HG03280 (cell line): Measurements from ENCODE around the gene PFKL.
"Not testable (repeated sequence)": the region's sequence is repeated elsewhere in the genome, so short reads cannot be mapped to it uniquely, and the experiment has no call there.

ENCODE experiments used
- ATAC-seq: cut with Tn5 transposase; IDR thresholded peaks from one replicate; pipeline ENCODE4 v1.9.1; 2021; ENCODE audit warnings: mild to moderate bottlenecking, moderate library complexity; ENCODE audit not compliant: unreplicated experiment

Gene PFKL

GRCh38 chr21:44354775-44355771, 55.2 kb downstream of the PFKL start:
- no peak for ATAC-seq

GRCh38 chr21:44356160-44356559, 56.3 kb downstream of the PFKL start:
- no peak for ATAC-seq

- ATAC-seq, result no peak
Measured at GRCh38 chr21:44356636-44357035, 56.8 kb downstream of the PFKL start.

GRCh38 chr21:44357064-44357837, 57.4 kb downstream of the PFKL start:
- ATAC-seq, result no peak

- ATAC-seq, result no peak
Measured at GRCh38 chr21:44359396-44359795, 59.5 kb downstream of the PFKL start.

- no peak for ATAC-seq
Measured at GRCh38 chr21:44360159-44360558, 60.3 kb downstream of the PFKL start.

GRCh38 chr21:44361903-44362302, 62.0 kb downstream of the PFKL start:
- ATAC-seq, result not testable (repeated sequence)

GRCh38 chr21:44363278-44363677, 63.4 kb downstream of the PFKL start:
- no peak for ATAC-seq

- no peak for ATAC-seq
Measured at GRCh38 chr21:44364151-44365053, 64.5 kb downstream of the PFKL start.

GRCh38 chr21:44365251-44365966, 65.6 kb downstream of the PFKL start:
- ATAC-seq, result no peak

GRCh38 chr21:44365967-44366585, 66.2 kb downstream of the PFKL start:
- ATAC-seq, result no peak

GRCh38 chr21:44366586-44367211, 66.8 kb downstream of the PFKL start:
- ATAC-seq, result no peak

- ATAC-seq, result no peak
Measured at GRCh38 chr21:44368711-44369446, 69.0 kb downstream of the PFKL start.

- ATAC-seq, result no peak
Measured at GRCh38 chr21:44370027-44370735, 70.3 kb downstream of the PFKL start.

GRCh38 chr21:44370786-44371410, 71.0 kb downstream of the PFKL start:
- ATAC-seq, result no peak

- no peak for ATAC-seq
Measured at GRCh38 chr21:44371596-44371995, 71.7 kb downstream of the PFKL start.

GRCh38 chr21:44372616-44373015, 72.8 kb downstream of the PFKL start:
- ATAC-seq, result no peak
